ENCODE data around the gene PLXNA2.

Gene PLXNA2

DNA sequence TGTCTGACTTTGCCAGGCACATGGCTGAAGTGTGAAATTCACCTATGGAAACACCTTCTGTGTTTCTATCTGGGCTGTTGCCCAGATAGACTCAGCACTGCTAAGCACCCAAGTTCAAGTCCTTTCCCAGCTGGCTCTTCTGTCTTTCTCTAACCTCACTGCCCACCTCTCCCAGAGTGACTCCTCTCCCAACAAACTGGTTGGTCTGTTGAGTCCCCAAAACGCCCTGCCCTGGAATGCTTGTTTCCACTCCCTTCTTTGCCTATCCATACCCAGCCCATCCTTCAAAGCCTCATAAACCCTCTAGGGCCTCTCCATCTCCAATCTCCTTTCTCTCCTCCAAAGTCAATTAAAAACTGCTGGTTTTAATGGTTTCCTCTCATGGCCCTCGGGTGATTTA is 15.6 kb downstream of the PLXNA2 start:
- in situ Hi-C loops (cut with MboI; ENCODE audit: low sequenced_read_pairs): loop anchor here (25.0 kb wide), 1 partner anchor 216 kb away; no protein-coding TSS in a partner anchor

DNA sequence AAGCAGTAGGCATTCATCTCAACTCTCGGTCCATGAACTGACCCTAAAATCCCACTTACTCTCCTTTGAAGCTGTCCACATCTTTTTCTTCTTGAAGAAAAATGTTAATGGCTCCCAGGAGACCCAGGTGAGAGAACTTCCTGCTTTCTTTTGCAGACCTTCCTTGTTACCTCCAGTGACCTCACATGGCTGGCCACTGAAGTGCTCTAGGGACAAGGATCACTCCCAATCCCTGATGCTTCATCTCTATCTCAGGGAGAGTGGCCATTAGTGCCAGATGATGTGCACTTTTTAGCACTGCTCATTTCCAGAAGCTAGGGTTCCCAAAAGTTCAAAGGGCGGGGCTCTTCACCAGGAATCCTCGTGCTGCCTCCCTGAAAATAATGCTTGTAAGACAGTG is 16.2 kb downstream of the PLXNA2 start:
- in situ Hi-C loops (cut with MboI; ENCODE audit: low sequenced_read_pairs): loop anchor here (25.0 kb wide), 1 partner anchor 216 kb away; no protein-coding TSS in a partner anchor

DNA sequence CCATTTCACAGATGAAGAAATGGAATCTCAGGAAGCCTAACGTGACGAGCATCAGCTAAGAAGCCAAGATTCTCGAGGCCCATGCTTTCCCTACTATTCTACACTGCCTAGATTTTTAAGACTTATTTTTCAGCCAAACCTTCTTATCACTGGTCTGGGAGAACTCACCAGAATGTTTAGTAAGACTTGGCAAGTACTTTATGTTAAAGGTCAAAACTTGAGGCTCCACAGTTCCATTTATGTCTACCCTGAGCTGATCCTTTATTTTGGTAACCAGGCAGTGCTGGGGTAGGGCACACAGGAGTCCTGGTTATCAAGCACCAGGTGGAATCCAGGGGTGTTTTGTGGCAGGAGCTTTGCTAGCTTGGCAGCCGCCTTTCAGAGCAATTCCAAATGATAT is 16.8 kb downstream of the PLXNA2 start:
- in situ Hi-C loops (cut with MboI; ENCODE audit: low sequenced_read_pairs): loop anchor here (25.0 kb wide), 1 partner anchor 215 kb away; no protein-coding TSS in a partner anchor

DNA sequence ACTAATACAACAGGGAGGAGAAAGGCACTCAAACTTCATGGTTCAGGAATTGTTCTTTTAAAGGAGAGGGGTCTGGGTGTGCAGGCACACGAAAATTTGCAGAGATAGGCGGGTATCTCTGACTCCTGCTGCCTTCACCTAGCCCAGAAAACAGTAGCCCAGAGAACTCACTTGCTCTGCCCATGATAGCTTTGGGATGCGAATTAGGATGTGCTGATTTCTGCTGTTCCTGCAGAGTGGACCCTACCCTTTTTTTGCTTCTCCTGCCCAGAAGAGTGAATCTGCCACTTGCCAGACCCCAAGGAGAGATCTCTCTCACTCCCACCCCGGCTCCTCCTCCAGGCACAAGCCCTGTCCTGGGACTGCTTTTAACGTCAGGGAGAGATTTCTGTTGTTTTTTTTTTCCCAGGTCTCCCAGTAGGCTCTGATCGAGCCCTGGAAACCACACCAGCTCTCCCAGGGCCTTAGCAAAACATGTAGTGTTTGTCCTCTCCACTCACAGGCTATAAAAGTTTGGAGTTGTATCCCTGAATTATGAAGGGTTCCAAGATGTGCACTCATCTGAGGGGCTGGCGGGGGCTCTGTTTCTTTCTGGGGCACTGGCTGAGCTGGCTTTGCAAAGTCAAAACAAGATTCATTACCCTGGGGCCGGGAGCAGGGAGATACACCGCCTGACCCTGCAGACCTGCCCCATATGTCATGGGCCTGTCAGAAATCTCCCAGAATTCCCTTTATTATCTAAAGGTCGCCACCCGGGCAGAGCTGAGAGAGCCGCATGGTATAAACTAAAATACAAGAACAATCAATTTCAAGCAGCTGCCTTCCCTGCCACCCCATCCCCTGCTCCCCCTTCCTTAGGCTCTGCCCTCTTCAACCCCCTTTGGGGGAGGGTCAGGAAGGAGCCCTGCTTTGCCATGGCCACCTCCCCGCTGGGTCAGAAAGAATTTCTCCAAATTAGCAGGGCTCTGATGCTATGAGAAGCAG is 17.9 kb downstream of the PLXNA2 start:
- in situ Hi-C loops (cut with MboI; ENCODE audit: low sequenced_read_pairs): loop anchor here (25.0 kb wide), 1 partner anchor 214 kb away; no protein-coding TSS in a partner anchor

DNA sequence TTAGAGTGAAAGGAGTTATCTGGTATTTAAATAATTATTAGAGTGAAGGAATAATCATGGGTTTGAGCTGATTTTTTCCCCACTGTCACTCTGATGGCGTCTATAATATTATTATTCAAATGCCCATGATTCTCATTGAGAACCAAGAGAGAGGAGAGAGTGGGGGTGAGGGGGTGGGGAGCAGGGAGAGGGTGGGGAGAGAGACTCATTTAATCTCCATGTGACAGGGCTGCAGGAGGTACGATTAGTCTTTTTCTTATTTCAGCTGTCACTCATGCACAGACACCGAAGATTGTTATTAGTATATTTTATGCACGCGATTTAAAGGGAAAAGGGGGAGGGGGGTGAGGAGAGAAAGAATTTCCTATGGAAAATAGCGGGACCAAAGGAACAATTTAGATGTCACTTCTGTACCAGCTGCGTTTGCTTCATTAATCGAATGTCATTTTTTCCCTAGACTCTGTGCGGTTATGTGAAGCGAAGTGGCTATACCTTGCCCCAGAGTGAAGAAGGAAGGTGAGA is 19.9 kb downstream of the PLXNA2 start:
- in situ Hi-C loops (cut with MboI; ENCODE audit: low sequenced_read_pairs): no loop called here

DNA sequence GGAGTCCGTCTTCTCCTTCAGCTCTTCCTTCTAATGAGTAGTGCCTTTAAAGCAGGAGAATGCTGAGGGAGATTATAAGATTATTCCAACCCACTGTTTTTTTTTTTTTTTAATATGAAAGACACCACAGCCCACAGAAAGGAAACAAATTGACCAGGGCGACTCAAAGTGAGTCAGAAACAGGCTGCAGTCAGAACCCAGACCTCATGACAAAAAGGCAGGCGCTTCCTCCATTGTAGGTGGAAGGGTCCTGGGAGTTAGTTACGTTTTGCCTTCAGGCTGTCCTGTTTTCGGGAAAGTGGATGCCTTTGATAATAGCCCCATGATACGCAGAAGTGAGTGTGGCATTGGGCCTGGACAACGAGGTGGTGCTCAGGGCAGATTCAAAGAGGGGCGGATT is 21.0 kb downstream of the PLXNA2 start:
- in situ Hi-C loops (cut with MboI; ENCODE audit: low sequenced_read_pairs): no loop called here

DNA sequence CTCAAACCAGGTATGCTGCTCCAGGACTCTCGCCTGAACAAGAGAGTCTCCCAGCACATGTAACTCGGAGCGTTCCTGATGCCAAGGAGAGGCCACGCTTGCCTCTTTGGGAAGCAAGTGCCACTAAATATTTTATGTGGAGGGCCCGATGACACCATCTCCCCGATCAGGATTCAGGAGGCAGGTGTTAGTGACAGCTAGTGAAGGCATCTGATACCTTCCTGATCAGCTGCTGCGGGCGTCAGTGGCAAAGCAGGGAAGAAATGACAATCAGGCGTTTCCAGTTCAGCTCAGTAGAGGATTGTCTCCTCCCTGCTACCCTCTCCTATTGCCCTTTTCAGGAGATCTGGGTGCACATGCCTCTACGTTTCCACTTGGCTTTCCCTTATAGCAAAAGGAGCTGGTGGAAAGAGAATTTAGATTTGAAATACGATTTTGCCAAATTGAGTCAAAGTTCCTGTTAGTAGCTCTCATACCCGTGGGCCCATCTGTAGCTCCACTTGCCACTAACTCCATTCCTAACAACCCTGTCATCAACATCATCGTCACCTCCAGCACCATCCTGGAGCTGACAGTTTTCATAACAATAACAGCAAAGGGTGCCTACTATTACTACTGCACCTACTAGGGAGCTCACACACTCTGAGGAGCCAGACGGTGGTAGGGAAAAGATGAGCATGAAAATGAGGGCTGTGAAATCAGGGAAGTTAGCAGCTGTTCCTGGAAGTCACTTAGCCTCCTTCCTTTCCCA is 21.6 kb downstream of the PLXNA2 start:
- in situ Hi-C loops (cut with MboI; ENCODE audit: low sequenced_read_pairs): no loop called here

DNA sequence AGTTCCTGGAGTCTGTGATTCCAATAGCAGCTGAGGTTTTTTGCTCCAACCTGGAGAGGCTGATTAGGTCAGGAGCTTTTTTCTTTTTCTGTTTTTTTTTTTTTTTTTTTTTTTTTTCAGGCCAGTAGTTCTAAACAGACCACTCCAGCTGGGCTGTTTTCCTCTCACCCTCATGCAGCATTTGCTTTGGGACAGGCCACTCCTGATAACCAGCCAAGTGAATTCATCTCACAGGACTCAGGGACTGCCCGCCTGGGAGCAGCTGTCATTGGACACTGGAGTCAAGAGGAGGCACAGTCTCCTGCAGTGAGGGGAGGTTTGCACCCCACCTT is 22.9 kb downstream of the PLXNA2 start:
- in situ Hi-C loops (cut with MboI; ENCODE audit: low sequenced_read_pairs): no loop called here

DNA sequence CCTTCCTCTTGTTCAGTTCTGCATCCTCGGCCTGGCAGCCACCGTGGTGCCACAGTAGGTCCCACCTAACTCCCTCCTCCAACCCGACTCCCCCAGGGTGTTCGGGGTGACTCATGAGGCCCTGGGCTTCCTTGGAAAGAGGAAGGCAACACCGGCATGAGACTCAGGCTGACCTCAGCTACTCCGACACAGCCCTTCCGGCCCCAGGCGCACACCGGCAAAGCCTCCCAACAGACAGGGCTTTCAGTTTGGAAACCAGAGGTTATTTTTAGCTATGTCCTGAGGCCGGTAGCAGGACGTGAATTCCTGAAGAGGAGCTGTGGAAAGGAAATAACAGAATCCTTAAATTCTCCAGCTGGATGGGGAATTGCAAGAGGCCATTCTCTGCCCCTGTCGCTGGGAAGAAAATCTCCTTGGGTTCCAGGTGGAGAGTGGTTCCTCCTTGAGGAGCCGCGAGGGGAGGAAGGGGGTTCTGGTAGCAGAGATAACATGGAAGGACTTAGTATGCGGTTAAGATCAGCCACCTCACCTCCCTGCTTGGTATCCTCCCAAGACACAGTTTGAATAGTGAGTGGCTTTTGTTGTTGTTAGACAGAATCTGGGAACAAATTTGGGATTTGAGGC is 24.4 kb downstream of the PLXNA2 start:
- in situ Hi-C loops (cut with MboI; ENCODE audit: low sequenced_read_pairs): no loop called here

DNA sequence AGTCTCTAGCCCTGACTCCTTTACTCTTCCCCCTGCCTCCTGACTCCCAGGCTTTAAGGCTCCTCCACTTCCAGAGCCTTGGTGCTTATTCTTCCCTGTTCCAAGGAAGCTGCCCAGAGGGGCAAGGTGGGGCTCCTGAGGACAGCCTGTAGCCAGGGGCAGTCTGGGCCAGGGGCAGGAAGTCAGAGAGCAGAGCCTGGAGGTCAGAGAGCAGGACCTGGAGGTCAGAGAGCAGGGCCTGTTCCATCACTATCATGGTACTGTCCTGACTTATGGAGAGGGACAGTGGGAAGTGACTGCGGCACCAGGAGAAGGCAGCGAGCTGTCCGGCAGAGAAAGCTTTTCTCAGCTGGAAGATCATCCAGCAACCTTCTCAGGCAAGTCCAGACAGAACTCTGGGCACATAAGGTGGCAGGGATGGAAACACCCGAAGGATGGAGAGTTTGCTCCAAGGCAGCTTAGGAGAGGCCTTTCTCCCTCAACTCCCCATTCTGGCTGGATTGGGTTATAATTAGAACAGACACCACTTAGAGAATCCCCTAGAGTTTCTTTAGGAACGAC is 25.0 kb downstream of the PLXNA2 start:
- in situ Hi-C loops (cut with MboI; ENCODE audit: low sequenced_read_pairs): no loop called here

DNA sequence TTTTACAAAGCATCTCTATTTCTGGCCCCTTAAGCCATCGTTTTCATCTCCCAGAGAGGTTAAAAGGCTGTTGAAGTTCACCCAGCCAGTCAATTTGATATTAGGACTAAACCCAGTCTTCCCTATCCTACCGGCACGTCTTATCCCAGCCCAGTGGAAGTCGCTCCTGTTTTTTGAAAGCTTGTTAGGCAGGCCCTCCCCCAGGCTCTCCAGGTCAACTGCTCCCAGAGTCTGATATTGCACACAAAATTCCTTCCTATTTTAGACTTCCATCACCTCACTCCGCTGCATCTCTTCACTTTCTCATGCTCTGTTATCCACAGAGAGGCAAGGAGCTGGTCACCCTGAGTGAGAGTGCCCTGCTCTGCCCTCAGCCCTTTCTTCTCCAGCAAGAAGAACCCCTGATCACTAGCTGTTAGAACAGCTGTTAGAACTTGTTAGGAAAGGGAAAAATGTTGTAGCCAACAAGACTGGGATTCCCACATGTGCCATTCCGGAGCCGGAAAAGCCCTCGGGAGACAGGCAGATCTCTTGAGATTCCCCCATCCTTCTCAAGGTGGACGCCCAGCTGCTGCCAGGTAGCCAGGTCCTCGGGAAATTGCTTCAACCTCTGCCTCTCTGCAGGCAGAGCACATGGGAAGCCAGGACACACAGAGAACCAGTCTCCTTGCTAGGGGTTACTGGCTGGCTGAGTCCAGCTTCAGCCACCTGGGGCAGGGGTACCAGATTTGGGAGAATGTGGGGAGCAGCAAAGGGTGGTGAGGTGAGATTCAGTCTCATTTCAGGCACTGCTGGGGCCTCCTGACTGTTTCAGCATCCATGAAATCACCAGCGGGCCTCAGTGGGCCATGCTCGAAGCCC is 25.7 kb downstream of the PLXNA2 start:
- in situ Hi-C loops (cut with MboI; ENCODE audit: low sequenced_read_pairs): no loop called here

DNA sequence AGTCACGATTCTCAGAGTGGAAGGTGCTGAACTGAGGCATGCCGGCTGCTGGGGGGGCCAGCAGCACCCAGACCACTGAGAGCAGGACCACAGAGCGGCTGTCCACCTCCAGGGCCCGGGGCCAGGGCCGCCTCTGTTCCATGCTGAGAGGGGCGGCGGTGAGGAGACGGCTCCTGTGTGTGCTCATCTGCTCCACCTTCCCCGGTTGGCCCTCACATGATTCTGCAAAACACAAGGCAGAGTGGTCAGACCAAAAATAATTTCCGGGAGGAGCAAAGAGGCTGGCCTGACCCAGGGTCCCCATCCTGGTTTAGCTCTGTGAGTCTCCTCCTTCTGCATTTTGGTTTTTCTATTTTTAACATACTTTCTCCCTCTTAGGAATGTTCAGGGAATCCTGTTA is 26.4 kb downstream of the PLXNA2 start:
- in situ Hi-C loops (cut with MboI; ENCODE audit: low sequenced_read_pairs): no loop called here

DNA sequence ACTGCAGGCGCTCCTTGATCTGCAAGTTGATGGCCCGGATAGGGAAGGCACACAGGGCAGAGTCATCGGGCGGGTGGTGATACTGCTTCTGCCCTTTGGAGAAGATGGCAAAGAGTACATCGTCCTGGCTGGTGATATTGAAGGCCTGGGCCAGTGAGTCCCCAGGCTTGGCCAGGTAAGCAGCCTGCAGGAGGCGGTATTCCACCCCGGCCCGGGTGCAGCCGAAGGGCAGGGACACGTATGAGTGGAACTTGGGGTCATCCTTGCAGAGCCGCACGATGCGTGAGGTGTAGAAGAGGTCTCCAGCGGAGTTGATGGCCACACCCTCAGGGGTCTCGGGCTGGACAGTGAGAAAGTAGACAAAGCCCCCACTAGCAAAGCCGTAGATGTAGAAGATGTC is 27.4 kb downstream of the PLXNA2 start:
- in situ Hi-C loops (cut with MboI; ENCODE audit: low sequenced_read_pairs): no loop called here

DNA sequence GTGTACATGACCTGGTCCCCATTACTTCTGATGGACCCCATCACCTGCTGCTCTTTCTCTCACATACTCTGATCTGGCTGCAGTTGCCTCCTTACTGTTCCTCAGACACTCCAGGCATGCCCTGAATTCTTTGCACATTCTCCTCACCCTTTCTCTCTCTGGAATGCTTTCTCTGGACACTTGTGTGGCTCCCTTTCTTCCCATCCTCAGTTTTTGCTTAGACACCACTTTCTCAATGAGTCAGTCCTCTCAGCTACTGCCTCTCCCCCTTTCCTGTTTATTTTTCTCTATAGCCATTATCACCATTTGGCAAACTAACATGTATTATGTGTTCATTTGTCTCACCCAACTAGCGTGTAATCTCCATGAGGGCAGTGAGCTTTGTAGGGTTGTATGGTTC is 28.1 kb downstream of the PLXNA2 start:
- in situ Hi-C loops (cut with MboI; ENCODE audit: low sequenced_read_pairs): no loop called here

DNA sequence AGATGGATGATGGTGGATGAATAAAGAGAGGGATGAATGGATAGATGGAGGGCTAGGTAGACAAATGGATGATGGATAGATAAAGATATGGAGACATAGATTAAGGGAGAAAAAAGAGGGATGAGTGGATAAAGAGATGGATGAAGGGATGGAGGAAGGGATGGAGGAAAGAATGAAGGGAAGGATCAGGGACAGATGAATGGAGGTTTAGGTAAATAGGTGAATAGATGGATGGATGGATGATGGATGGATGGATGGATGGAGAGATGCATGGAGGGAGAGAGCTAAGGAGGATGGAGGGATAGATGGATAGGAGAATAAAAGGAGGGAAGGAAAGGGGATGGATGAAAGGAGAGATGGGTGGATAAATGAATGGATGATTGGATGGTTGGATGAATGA is 28.8 kb downstream of the PLXNA2 start:
- in situ Hi-C loops (cut with MboI; ENCODE audit: low sequenced_read_pairs): no loop called here

DNA sequence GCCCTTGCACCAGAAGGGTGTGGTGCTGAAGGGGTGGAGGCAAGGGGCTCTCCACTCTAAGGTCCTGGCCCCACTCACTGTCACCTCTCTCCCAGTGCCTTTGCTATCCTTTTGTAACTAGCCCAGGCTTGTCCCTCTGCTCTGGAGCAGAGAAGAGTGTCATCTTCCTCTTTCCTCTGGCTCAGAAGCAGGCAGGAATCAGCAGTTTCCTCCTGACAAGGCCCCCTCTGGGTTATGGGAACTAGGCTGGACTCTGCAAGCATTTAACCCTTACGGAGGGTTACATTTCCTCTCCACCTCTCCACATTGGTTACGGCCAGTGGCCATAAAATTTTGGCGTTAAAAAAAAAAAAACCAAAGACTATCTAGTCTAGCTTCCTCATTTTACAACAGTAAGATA is 30.4 kb downstream of the PLXNA2 start:
- in situ Hi-C loops (cut with MboI; ENCODE audit: low sequenced_read_pairs): no loop called here

DNA sequence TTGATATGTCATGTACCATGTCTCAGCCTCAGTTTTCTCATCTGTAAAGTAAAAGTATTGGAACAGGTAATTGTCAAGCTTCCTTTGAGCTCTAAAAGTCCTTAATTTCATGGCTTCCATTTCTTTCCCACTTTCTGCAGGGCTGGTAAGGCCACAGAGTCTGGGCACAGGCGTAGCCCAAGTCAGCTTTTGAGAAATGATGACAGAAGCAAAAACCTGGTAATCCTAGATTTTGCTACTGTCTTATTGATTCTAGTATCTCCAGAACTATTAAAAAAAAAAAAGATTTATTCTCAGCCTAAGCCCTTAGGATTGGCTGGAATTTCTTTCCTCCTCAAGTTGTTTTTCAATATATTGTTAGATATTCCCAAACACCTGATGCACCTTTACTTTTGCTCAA is 31.3 kb downstream of the PLXNA2 start:
- in situ Hi-C loops (cut with MboI; ENCODE audit: low sequenced_read_pairs): no loop called here

DNA sequence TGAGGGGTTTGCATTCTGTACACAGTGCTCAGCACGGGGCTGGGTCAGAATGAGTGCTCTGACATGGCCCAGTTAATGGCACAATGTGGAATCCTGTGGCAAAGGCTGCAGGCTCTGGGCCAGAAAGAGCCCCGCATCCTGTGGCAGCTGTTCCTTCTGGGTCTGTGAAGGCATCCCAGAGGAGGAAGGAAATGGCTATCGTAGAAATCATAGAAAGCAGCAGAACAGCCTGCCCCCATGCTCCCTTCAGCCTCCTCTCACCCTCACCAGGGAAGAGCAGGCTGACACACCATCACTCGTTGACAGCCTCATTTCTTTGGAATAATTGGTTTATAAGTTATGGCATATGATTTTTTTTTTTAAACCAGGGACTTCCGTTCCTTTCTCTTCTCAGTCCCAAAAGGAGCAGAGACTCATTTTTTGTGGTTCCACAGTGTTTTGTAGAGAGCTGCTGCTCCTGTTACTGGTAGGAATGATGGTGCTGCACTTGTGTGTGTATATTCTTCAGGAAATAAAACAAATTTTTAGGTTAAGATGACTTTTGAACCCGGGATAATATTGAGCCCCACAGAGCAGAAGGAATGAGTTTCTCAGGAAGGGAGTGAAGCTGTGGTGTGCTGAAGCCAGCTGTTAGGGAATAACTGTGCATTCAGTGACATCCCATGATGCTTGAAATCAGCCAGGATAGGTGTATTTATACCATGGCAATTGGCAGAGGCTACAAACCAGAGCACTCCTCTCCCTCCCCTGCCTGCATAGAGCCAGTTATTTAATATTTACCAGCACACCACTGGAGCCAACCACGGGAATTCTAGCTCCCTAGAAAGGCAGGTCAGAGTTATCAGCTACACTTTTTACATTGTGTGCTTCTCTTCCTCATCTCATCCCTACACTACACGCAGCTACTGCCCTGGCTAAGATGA is 32.0 kb downstream of the PLXNA2 start:
- in situ Hi-C loops (cut with MboI; ENCODE audit: low sequenced_read_pairs): no loop called here
